KMS-11 (cell line): Measurements from ENCODE around the gene VKORC1L1.
A peak's percentile ranks its signal among the peaks of the same experiment; 100 is the strongest.

Experiments
- H2AFZ ChIP-seq: fragments of 200-600 bp; sonication (generic); 2 replicates; pipeline ENCODE4 v1.6.1; 2016; ENCODE audit warnings: antibody characterized with exemption, mixed run types, low read depth
- H3K27ac ChIP-seq: fragments of 200-600 bp; sonication (generic); 2 replicates; pipeline ENCODE4 v1.6.1; 2016; ENCODE audit warnings: mild to moderate bottlenecking, mixed run types
- H3K27me3 ChIP-seq: fragments of 200-600 bp; sonication (generic); 2 replicates; pipeline ENCODE4 v1.6.1; 2017; ENCODE audit warnings: mild to moderate bottlenecking, low read depth, mixed run types, moderate library complexity; ENCODE audit not compliant: insufficient read depth
- H3K36me3 ChIP-seq: fragments of 200-600 bp; sonication (generic); 2 replicates; pipeline ENCODE4 v1.6.1; 2017; ENCODE audit warnings: mild to moderate bottlenecking, mixed run types; ENCODE audit not compliant: insufficient read depth
- H3K4me1 ChIP-seq: fragments of 200-600 bp; sonication (generic); 2 replicates; pipeline ENCODE4 v1.6.1; 2016; ENCODE audit warnings: mild to moderate bottlenecking, low read depth, mixed run types; ENCODE audit not compliant: poor library complexity, severe bottlenecking
- H3K4me2 ChIP-seq: fragments of 200-600 bp; sonication (generic); 2 replicates; pipeline ENCODE4 v1.7.0; 2016; ENCODE audit warnings: mild to moderate bottlenecking, mixed run types
- H3K4me3 ChIP-seq: fragments of 200-600 bp; sonication (generic); IDR thresholded peaks from 2 replicates; pipeline ENCODE4 v1.6.1; 2017; ENCODE audit warnings: low read depth, low read length, mixed read lengths; ENCODE audit not compliant: insufficient read depth
- H3K79me2 ChIP-seq: fragments of 200-600 bp; sonication (generic); 2 replicates; pipeline ENCODE4 v1.6.1; 2016; ENCODE audit warnings: low read depth, mixed run types; ENCODE audit not compliant: insufficient read depth
- H3K9ac ChIP-seq: fragments of 200-600 bp; sonication (generic); 2 replicates; pipeline ENCODE4 v1.6.1; 2016; ENCODE audit warnings: mild to moderate bottlenecking, mixed run types
- H4K20me1 ChIP-seq: fragments of 200-600 bp; sonication (generic); 2 replicates; pipeline ENCODE4 v1.6.1; 2016; ENCODE audit warnings: mild to moderate bottlenecking, mixed run types; ENCODE audit not compliant: insufficient read depth
- TF ChIP-seq, protein P1 (sequence below): fragments of 200-600 bp; sonication (generic); conservative IDR thresholded peaks from 2 replicates; pipeline ENCODE4 v1.6.1; 2017; ENCODE audit warnings: low read depth, mild to moderate bottlenecking, antibody characterized with exemption, low read length, moderate library complexity, mixed read lengths

VKORC1L1 gene

DNA sequence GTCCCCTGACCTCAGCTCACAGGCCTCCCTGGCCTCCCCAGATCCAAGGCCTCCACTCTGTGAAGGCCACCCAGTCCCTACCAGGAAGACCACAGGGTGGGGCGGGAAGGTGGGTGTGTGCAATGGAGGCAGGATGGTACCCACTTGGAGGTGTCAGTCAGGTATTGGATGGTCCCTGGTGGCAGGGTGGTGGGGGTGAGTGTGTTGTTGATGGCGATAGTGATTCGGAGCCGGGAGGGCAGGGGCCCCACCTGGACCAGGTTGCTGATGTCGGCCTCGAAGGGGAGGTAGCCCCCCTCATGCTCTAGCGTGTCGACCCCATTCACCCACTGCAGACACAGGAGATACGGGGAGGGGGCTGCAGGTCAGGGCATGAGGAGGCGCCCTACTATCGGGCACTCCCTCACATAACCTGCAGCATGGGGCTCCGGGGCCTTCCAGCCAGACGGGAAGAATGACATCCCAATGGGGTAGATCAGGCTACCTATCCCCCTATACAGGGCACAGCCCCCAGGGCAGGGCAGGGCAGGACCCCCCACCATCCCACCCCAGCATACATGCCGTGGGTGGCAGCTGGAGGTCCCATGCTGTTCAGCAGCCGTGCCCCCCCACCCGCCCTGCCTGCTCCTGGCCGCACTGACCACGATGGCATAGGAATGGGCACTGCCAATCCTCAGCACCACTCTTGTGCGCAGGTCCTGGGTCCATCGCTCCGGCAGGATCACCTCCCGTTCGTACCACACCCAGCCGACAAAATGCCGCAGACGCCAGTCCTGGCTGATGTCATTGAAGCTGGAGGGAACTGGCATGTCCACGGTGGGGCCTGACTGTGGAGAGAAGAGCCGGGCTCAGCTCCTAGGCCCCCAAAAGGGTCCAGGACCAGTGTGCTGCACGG is 107.0 kb downstream of the VKORC1L1 start:
- H3K4me1 ChIP-seq: peaks cover 19% of the 10 kb centered on the region
- H3K36me3 ChIP-seq: no peaks in the 10 kb centered on the region
- TF ChIP-seq, protein P1, sequence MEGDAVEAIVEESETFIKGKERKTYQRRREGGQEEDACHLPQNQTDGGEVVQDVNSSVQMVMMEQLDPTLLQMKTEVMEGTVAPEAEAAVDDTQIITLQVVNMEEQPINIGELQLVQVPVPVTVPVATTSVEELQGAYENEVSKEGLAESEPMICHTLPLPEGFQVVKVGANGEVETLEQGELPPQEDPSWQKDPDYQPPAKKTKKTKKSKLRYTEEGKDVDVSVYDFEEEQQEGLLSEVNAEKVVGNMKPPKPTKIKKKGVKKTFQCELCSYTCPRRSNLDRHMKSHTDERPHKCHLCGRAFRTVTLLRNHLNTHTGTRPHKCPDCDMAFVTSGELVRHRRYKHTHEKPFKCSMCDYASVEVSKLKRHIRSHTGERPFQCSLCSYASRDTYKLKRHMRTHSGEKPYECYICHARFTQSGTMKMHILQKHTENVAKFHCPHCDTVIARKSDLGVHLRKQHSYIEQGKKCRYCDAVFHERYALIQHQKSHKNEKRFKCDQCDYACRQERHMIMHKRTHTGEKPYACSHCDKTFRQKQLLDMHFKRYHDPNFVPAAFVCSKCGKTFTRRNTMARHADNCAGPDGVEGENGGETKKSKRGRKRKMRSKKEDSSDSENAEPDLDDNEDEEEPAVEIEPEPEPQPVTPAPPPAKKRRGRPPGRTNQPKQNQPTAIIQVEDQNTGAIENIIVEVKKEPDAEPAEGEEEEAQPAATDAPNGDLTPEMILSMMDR: no peak
- peaks cover 23% of the 10 kb centered on the region for H3K79me2 ChIP-seq
- H3K9ac ChIP-seq: no peak overlapping the region
- no peak overlapping the region for H3K4me2 ChIP-seq
- no peaks in the 10 kb centered on the region for H3K27me3 ChIP-seq
- H3K27ac ChIP-seq: no peak overlapping the region
- H3K4me3 ChIP-seq: no peak overlapping the region
- no peak overlapping the region for H2AFZ ChIP-seq
- H4K20me1 ChIP-seq: no peaks in the 10 kb centered on the region

DNA sequence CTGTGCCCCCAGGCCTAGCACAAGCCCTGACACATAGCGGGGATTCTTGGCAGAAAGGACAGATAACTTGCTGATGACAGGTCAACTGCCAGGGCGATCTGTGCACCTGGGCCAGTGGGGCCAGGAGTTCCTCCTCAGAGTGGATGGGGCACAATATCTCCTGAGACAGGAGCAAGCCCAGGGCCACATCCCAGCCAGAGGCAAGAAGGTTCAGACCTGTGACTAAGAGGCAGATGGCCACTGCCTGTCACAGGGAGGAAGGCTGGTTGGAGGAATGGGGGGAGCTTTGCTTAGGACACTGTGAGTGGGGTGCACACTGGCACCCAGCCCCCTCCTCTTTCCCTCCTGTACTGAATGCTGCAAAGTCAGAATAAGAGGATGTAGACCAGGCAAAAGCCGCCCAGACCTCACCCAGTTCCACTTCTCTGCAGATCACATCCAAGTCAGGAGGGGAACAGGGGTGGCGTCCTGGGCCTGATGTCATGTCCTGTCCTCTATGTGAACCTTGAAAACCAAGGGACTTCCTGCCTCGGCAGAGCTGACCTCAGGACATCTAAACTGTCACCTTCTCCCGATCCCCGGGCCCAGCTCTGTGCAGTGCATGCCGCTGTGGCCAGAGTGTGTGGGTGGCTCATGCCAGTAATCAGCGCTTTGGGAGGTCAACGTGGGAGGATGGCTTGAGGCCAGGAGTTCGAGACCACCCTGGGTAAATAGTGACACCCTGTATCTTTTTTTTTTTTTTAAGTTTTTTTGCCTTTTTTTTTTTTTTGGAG is 107.8 kb downstream of the VKORC1L1 start:
- no peaks in the 10 kb centered on the region for H4K20me1 ChIP-seq
- peak overlapping the region; percentile 97 for H3K4me2 ChIP-seq
- no peak overlapping the region for H2AFZ ChIP-seq
- H3K27me3 ChIP-seq: no peaks in the 10 kb centered on the region
- TF ChIP-seq, protein P1: no peak
- H3K4me3 ChIP-seq: no peak overlapping the region
- H3K36me3 ChIP-seq: no peaks in the 10 kb centered on the region
- peak overlapping the region; percentile 94; the same call in 1 of the 2 replicates for H3K9ac ChIP-seq
- peaks cover 23% of the 10 kb centered on the region for H3K79me2 ChIP-seq
- H3K27ac ChIP-seq: 0 out of 2 replicates have a peak overlapping the region, but pooled peaks have one; percentile 75
- H3K4me1 ChIP-seq: peaks cover 19% of the 10 kb centered on the region

GRCh38 chr7:65981965-65982792 is 109.3 kb downstream of the VKORC1L1 start, which contains the start of gene GUSB:
GUSB (minus strand) TSS chr7:65982213; CDS start chr7:65982183, 30 bp downstream.
- peak within 1 kb of the TSS; percentile 75 for H3K27ac ChIP-seq
- no peaks in the 10 kb centered on the region for H4K20me1 ChIP-seq
- H3K27me3 ChIP-seq: no peaks in the 10 kb centered on the region
- peaks cover 23% of the 10 kb centered on the region for H3K79me2 ChIP-seq
- H3K9ac ChIP-seq: peak within 1 kb of the TSS; percentile 94
- TF ChIP-seq, protein P1: no peak
- H3K36me3 ChIP-seq: no peaks in the 10 kb centered on the region
- H3K4me1 ChIP-seq: peaks cover 19% of the 10 kb centered on the region
- H3K4me3 ChIP-seq: no peak within 1 kb of the TSS
- H3K4me2 ChIP-seq: peak within 1 kb of the TSS; percentile 97
- H2AFZ ChIP-seq: peak within 1 kb of the TSS; percentile 95
